ENCODE measurements around the gene CLDN15.

The CLDN15 gene

DNA sequence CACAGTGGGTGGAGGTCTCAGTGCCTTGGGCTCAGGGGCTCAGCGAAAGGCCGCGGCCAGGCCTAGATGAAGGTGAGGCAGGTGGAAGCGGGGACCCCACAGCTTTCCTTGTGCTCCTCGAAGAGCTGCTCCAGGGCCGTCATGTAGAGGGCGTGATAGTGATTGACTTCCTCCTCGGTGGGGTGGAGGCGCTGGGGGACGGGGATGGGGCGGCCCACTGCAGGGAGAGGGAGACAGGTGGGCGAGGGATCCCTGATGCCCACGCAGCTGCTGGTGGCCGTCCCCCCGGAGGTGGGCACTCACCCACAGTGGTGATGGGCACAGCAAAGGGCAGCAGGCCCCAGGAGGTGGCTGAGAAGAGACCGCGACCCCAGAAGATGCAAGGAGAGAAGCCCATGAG lies 41.7 kb downstream of the CLDN15 start:
- no peak for DNase-seq

DNA sequence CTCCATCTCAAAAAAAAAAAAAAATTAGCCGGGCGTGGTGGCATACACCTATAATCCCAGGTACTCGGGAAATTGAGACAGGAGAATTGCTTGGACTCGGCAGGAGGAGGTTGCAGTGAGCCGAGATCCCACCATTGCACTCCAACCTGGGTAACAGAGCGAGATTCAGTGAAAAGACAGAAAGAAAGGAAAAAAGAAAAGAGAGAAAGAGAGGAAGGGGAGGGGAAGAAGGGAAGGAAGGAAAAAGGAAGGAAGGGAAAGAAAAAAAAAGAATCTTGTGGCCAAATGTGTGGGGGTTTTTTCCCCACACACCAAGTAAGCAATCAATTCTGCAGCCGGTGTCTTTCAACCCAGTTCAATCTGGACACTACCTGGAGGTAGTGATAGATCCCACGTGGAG lies 48.5 kb downstream of the CLDN15 start:
- no peak for DNase-seq

DNA sequence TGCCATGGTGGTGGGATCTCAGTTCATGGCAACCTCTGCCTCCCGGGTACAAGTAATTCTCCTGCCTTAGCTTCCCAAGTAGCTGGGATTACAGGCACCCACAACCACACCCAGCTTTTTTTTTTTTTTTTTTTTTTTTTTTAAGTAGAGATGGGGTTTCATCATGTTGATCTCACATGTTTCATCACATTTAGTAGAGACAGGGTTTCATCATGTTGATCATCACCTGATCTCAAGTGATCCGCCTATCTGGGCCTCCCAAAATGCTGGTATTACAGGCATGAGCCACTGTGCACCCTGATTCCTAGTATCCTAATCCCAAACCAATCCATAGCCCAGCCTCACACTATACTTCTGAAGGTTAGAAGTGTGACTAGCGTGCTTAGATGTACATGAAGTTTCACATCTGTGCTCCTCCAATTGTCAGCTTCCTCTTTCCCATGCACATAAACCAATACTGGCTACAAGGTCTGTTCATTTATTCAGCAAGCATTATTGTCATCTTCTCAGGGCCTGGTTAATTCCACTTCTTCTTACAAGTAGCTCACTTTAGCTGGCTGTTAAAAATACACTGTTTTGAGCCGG lies 50.7 kb downstream of the CLDN15 start:
- DNase-seq: no peak

DNA sequence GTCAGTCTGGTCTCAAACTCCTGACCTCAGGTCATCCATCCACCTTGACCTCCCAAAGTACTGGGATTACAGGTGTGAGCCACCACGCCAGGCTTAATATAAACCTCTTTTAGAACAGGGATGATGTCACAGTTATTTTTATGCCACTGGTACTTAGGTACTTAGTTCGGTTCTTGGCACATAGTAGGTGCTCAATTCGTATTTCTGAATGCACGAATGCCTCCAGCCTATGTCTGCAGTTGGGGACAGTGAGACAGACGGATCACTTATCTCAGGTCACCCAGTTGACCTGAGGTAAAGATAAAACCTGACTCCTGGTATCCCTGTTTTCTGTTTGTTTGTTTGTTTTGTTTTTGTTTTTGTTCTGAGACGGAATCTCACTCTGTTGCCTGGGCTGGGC lies 51.4 kb downstream of the CLDN15 start:
- no peak for DNase-seq

DNA sequence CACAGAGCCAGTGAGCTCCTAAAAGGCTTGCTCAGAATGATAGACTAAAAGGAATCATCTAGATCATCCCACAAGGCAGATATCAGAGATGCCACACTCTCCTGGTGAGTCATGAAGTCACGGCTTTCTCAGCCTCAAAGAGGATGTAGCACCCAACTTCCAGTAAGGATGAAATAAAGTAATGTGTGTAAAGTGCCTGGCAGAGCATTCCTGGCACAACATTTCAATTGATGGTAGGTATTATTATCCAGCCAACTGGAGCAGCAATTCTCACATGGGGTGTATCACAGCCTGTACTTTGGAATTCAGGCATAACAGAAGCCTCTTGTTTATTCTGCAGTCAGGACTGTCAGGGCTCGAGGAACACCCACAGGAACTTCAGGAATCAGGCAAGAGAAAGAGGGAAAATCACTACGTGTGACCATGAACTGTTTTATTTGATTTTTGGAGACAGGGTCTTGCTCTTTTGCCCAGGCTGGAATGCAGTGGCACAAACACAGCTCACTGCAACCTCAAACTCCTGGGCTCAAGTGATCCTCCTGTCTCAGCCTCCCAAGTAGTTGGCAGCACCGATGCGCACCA lies 52.3 kb downstream of the CLDN15 start:
- DNase-seq: no peak

Measured in NCI-H1930 (cell line).